Activated T-cell treated with anti-CD3 and anti-CD28 coated beads, Interleukin-2, amount 50 U/mL, for 4 hours (primary cell): ENCODE measurements around the gene SLC6A18. TPM values are rescaled to one million over a fixed set of nuclear protein-coding genes. Genes with fewer than 3 reads are reported as not detected.

Experiments
- ATAC-seq, 2 donors: fragments of 200-7000 bp; cut with Tn5 transposase; one replicate each; pipeline ENCODE4 v1.10.0; 2021
- DNase-seq: peaks from one replicate; pipeline ENCODE4 v3.0.0-alpha.2; 2020
- H3K27me3 Mint-ChIP-seq: one replicate; pipeline ENCODE4 v1.8.0; 2021; ENCODE audit warnings: low read depth, mixed read lengths
- H3K36me3 Mint-ChIP-seq: one replicate; pipeline ENCODE4 v1.8.0; 2022; ENCODE audit warnings: mixed read lengths; ENCODE audit not compliant: insufficient read depth
- H3K4me1 Mint-ChIP-seq: one replicate; pipeline ENCODE4 v1.8.0; 2021; ENCODE audit warnings: low read depth, mixed read lengths
- H3K4me3 Mint-ChIP-seq: one replicate; pipeline ENCODE4 v1.8.0; 2021; ENCODE audit warnings: mild to moderate bottlenecking, moderate library complexity, mixed read lengths
- H3K9me3 Mint-ChIP-seq: one replicate; pipeline ENCODE4 v1.8.0; 2021; ENCODE audit warnings: mixed read lengths
- total RNA-seq, 3 donors: library from RNA; stranded (reverse); gene quantifications; one replicate each; pipeline ENCODE4 v1.2.1, GENCODE V29; 2021

The SLC6A18 gene
- total RNA-seq, 3 donors from 2014 or later = not detected

DNA sequence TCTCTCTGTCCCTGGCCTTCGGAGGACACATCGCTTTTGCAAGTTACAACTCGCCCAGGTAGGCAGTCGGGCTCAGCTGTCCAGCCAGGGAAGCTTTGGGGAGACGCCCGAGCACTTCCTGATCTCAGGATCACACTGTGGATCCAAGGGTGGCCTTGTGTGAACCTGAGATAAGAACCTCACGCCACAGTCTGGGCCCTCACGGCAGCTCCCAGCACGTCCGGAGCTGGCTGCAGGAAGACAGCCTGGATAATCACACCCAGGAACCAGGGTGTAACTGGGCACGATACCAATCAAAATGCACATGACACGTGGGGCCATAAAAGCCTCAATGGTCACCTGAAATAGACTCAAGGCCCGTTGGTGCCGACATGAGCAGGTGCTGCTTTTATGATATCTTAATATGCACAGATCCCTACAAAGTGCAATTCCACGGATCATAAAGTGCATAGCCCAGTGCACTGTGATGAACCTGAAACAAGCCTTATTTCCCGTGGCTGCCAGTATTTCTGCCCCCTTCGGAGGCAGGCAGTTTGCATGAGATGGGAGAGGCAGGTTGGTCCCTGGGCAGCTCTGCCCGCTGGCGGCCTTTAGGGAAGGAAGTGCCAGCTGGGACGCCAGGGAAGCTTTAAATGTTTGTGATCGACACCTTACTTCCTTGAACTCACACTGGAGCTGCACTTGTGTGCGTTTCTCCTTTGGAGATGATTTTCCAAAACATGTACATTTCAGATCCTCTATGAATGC, 14.5 kb downstream of the SLC6A18 start:
- H3K36me3 Mint-ChIP-seq = no peaks in the 10 kb centered on the region
- no peak for ATAC-seq
- no peak overlapping the region for H3K4me3 Mint-ChIP-seq
- H3K4me1 Mint-ChIP-seq = no peaks in the 10 kb centered on the region
- H3K9me3 Mint-ChIP-seq = peaks cover 11% of the 10 kb centered on the region
- peaks cover 2% of the 10 kb centered on the region for H3K27me3 Mint-ChIP-seq
- no peak for DNase-seq

DNA sequence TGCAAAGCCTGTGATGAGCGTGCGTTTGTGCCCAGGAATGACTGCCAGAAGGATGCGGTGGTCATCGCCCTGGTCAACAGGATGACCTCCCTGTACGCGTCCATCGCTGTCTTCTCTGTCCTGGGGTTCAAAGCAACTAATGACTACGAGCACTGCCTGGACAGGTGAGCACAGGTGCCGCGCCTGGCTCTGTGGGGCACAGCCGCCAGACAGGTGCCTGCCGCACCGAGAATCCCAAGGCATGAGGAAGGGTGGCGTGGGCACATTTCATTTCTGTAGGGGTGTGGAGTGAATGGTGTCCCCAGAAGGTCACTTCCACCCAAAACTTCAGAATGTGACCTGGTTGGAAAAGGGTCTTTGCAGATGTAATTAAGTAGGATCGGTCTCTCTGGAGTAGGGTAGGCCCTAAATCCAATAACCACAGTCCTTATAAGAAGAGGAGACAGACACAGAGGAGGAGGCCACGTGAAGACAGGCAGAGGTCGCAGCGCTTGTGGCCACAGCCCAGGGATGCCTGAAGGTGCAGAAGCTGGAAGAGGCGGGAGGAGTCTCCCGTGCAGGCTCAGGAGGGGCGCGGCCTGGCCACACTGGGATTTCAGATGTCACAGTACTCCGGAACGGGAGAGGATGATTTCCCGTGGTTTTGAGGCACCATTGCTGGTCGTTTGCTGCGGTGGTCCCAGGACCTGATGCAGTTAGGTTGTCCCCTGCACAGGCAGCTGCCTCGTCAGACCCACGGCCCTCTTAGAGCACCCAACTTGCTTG, 15.5 kb downstream of the SLC6A18 start:
- peaks cover 7% of the 10 kb centered on the region for H3K27me3 Mint-ChIP-seq
- DNase-seq (no peak), ATAC-seq (no peak)
- no peak overlapping the region for H3K4me3 Mint-ChIP-seq
- no peaks in the 10 kb centered on the region for H3K36me3 Mint-ChIP-seq
- H3K4me1 Mint-ChIP-seq = no peaks in the 10 kb centered on the region
- H3K9me3 Mint-ChIP-seq = peaks cover 10% of the 10 kb centered on the region

GRCh38 chr5:1241509-1242080, 16.4 kb downstream of the SLC6A18 start:
- Mint-ChIP-seq H3K4me1 (no peaks in the 10 kb centered on the region), H3K4me3 (peak overlapping the region; percentile 1), H3K36me3 (no peaks in the 10 kb centered on the region), H3K27me3 (peaks cover 7% of the 10 kb centered on the region), H3K9me3 (peaks cover under 1% of the 10 kb centered on the region)
- DNase-seq = no peak
- no peak for ATAC-seq

DNA sequence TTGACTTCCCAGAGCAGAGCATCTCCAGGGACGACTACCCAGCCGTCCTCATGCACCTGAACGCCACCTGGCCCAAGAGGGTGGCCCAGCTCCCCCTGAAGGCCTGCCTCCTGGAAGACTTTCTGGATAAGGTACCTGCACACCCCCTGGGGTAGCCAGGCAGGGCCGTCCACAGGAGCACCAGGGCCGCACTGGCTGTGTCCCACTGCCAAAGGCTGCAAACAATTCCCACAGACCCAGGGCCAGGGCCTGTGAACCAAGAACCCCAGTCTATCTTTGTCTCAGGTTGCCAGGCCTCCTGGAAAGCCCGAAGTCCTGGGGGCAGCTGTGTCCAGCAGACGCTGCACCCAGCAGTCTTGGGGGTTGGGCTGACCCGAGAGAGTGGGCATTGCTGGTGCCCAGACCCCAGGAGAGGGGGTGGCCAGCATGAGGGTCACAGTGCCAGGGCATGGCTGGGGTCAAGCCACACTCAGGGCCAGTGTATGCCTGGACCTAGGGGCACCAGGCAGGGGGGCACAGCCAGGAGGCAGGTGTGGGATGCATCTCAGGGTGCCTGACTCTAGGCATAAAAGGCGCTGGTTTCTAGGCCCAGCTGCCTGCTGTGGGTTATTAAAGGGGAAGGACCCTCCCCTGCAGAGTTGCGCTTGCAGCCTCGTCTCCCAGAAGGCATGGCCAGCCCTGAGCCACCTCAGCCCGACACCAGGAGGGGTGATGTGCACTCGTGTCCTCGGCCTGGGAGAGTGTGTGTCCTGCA, 17.7 kb downstream of the SLC6A18 start:
- ATAC-seq = no peak
- Mint-ChIP-seq H3K36me3 (no peaks in the 10 kb centered on the region), H3K4me3 (no peak overlapping the region), H3K27me3 (peaks cover 10% of the 10 kb centered on the region), H3K4me1 (no peaks in the 10 kb centered on the region), H3K9me3 (no peaks in the 10 kb centered on the region)
- DNase-seq = no peak

GRCh38 chr5:1243487-1244130, 18.4 kb downstream of the SLC6A18 start:
- no peaks in the 10 kb centered on the region for H3K4me1 Mint-ChIP-seq
- ATAC-seq (no peak), DNase-seq (no peak)
- no peaks in the 10 kb centered on the region for H3K9me3 Mint-ChIP-seq
- no peaks in the 10 kb centered on the region for H3K36me3 Mint-ChIP-seq
- peaks cover 10% of the 10 kb centered on the region for H3K27me3 Mint-ChIP-seq
- H3K4me3 Mint-ChIP-seq = no peak overlapping the region

GRCh38 chr5:1244255-1244654, 19.1 kb downstream of the SLC6A18 start:
- no peak overlapping the region for H3K4me3 Mint-ChIP-seq
- peaks cover 10% of the 10 kb centered on the region for H3K27me3 Mint-ChIP-seq
- no peaks in the 10 kb centered on the region for H3K36me3 Mint-ChIP-seq
- no peaks in the 10 kb centered on the region for H3K4me1 Mint-ChIP-seq
- no peak for ATAC-seq
- DNase-seq = no peak
- no peaks in the 10 kb centered on the region for H3K9me3 Mint-ChIP-seq

- ATAC-seq (no peak), DNase-seq (no peak)
- H3K4me3 Mint-ChIP-seq = no peak overlapping the region
- no peaks in the 10 kb centered on the region for H3K36me3 Mint-ChIP-seq
- H3K4me1 Mint-ChIP-seq = no peaks in the 10 kb centered on the region
- peaks cover 10% of the 10 kb centered on the region for H3K27me3 Mint-ChIP-seq
- H3K9me3 Mint-ChIP-seq = no peaks in the 10 kb centered on the region
Observed at GRCh38 chr5:1244976-1245375, 19.8 kb downstream of the SLC6A18 start.

GRCh38 chr5:1245905-1246576, 20.9 kb downstream of the SLC6A18 start:
- Mint-ChIP-seq H3K4me1 (no peaks in the 10 kb centered on the region), H3K4me3 (no peak overlapping the region), H3K36me3 (no peaks in the 10 kb centered on the region), H3K9me3 (no peaks in the 10 kb centered on the region), H3K27me3 (peaks cover 10% of the 10 kb centered on the region)
- ATAC-seq (no peak), DNase-seq (no peak)

DNA sequence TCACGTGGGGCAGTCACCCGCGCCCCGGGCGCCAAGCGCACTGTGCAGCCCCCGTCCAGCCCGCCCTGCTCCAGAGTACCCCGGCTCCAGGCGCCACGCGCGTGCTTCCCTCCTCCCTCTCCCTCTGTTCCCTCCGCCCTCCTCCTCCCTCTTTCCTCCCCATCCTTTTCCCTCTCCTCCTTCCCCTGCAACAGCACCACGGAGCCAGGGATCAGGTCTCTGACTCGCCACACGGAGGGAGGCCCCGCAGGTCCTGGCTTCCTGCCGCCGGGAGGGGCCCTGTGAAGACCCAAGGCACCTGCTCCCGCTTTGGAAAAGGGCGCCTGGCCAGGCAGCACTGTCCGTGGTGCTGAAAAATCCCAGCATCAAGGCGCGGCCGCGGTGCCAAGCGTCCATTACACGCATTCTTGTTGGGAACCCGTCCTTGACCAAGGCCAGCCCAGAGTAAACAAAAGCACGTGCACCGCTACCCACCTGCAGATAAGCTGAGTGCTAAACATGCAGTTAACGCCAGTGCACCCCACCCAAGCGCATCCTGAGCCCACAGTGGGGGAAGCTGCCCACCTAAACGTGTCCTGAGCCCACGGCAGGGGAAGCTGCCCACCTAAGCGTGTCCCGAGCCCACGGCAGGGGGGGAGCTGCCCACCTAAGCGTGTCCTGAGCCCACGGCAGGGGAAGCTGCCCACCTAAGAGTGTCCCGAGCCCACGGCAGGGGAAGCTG, 21.7 kb downstream of the SLC6A18 start:
- H3K27me3 Mint-ChIP-seq = peaks cover 10% of the 10 kb centered on the region
- no peak for DNase-seq
- no peak overlapping the region for H3K4me3 Mint-ChIP-seq
- H3K36me3 Mint-ChIP-seq = no peaks in the 10 kb centered on the region
- ATAC-seq = no peak
- H3K4me1 Mint-ChIP-seq = no peaks in the 10 kb centered on the region
- no peaks in the 10 kb centered on the region for H3K9me3 Mint-ChIP-seq

DNA sequence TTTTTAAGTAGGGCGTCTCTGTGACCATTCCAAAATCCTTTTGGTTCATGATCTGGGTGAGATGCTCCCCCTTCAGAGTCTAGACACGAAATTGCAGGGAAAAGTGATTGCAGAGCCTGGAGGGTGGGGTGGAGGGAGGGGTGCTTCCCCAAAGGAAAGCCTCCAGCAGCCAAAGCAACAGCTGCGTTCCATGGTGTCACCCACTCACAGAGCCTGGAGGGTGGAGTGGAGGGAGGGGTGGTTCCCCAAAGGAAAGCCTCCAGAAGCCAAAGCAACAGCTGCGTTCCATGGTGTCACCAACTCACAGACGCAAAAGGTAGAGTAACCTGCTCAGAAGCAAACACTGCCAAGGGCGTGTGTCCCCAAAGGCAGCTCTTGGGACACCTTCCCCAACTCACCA, 22.6 kb downstream of the SLC6A18 start:
- Mint-ChIP-seq H3K4me3 (no peak overlapping the region), H3K4me1 (peaks cover 2% of the 10 kb centered on the region), H3K27me3 (peaks cover 10% of the 10 kb centered on the region), H3K9me3 (no peaks in the 10 kb centered on the region), H3K36me3 (no peaks in the 10 kb centered on the region)
- no peak for DNase-seq
- ATAC-seq = no peak

GRCh38 chr5:1249366-1250280, 24.4 kb downstream of the SLC6A18 start:
- DNase-seq (no peak), ATAC-seq (no peak)
- Mint-ChIP-seq H3K4me1 (peaks cover 5% of the 10 kb centered on the region), H3K4me3 (no peak overlapping the region), H3K27me3 (peaks cover 8% of the 10 kb centered on the region), H3K9me3 (no peaks in the 10 kb centered on the region), H3K36me3 (no peaks in the 10 kb centered on the region)
